Ascending aorta (tissue), 2 donors: ENCODE measurements around the gene TAF1. TPM values are rescaled to one million over a fixed set of nuclear protein-coding genes. Genes with fewer than 3 reads are reported as not detected.
"Not testable (repeated sequence)": the region's sequence is repeated elsewhere in the genome, so short reads cannot be mapped to it uniquely, and the experiment has no call there.

Source experiments
- DNase-seq, 2 donors: peaks; one replicate each; pipeline ENCODE4 v3.0.0-alpha.2; 2019; ENCODE audit warnings: low spot score in 2 of 2
- H3K27ac ChIP-seq, 2 donors: fragments of 200-600 bp; sonication (generic); one replicate each; pipeline ENCODE4 v1.5.1; 2016 to 2017; ENCODE audit warnings: mild to moderate bottlenecking in 1 of 2
- H3K27me3 ChIP-seq: fragments of 200-600 bp; sonication (generic); one replicate; pipeline ENCODE4 v1.5.1; 2017
- H3K36me3 ChIP-seq, 2 donors: fragments of 200-600 bp; sonication (generic); one replicate each; pipeline ENCODE4 v1.5.1; 2016
- H3K4me1 ChIP-seq, 2 donors: fragments of 200-600 bp; sonication (generic); one replicate each; pipeline ENCODE4 v1.5.1; 2016 to 2017; ENCODE audit warnings: mild to moderate bottlenecking in 1 of 2
- H3K4me3 ChIP-seq, 2 donors: fragments of 200-600 bp; sonication (generic); one replicate each; pipeline ENCODE4 v1.5.1; 2016 to 2017; ENCODE audit warnings: mild to moderate bottlenecking in 1 of 2
- H3K9me3 ChIP-seq, 2 donors: fragments of 200-600 bp; sonication (generic); one replicate each; pipeline ENCODE4 v1.5.1; 2016
- CTCF ChIP-seq, 3 experiments: fragments of 200-600 bp in 2 of 3; fragments of 450-650 bp in 1 of 3; sonication (generic) in 2 of 3; IDR thresholded peaks; one replicate each; pipeline ENCODE4 v1.5.1; 2016 to 2019; ENCODE audit warnings: antibody characterized with exemption in 3 of 3, mild to moderate bottlenecking in 1 of 3, moderate library complexity in 1 of 3
- intact Hi-C: fragments of 100-400 bp; cut with DNase I; formaldehyde crosslinking; loops from one replicate; pipeline ENCODE4 v1.15.1; 2023
- total RNA-seq: library from RNA; depleted of rRNA; stranded (reverse); fragments of >200 nt; gene quantifications from one replicate; pipeline ENCODE4 v1.1.0, GENCODE V29; 2016

Gene TAF1
- total RNA-seq, 1 donor from 2014 or later: 63.2 TPM

GRCh38 chrX:71400710-71401109, 34.6 kb downstream of the TAF1 start:
- Histone ChIP-seq H3K27ac (no peak overlapping the region), H3K36me3 (peaks cover 25 to 50% of the 10 kb centered on the region in 2 donors), H3K27me3 (no peaks in the 10 kb centered on the region), H3K4me1 (no peaks in the 10 kb centered on the region), H3K4me3 (no peak overlapping the region), H3K9me3 (no peaks in the 10 kb centered on the region)
- intact Hi-C loops: no loop called here
- DNase-seq: no peak
- TF ChIP-seq CTCF (IDR thresholded peaks at IDR 0.05): no peak

GRCh38 chrX:71416260-71416659, 50.1 kb downstream of the TAF1 start:
- H3K36me3 ChIP-seq: peaks cover 18 to 20% of the 10 kb centered on the region in 2 donors
- H3K4me1 ChIP-seq, H3K9me3 ChIP-seq, DNase-seq, H3K4me3 ChIP-seq, H3K27me3 ChIP-seq, intact Hi-C loops, H3K27ac ChIP-seq: not testable (repeated sequence)

GRCh38 chrX:71420686-71421085, 54.5 kb downstream of the TAF1 start:
- H3K4me1 ChIP-seq: no peaks in the 10 kb centered on the region
- DNase-seq: no peak
- H3K27ac ChIP-seq: no peak overlapping the region
- intact Hi-C loops: no loop called here
- no peaks in the 10 kb centered on the region for H3K9me3 ChIP-seq
- no peaks in the 10 kb centered on the region for H3K27me3 ChIP-seq
- peaks cover 24 to 31% of the 10 kb centered on the region in 2 donors for H3K36me3 ChIP-seq
- H3K4me3 ChIP-seq: no peak overlapping the region
- TF ChIP-seq CTCF (IDR thresholded peaks at IDR 0.05): no peak

- intact Hi-C loops: no loop called here
- no peak for DNase-seq
- no peak for TF ChIP-seq CTCF (IDR thresholded peaks at IDR 0.05)
These were observed 66.6 kb downstream of the TAF1 start for GRCh38 chrX:71432733-71433132.

GRCh38 chrX:71438750-71439149, 72.6 kb downstream of the TAF1 start:
- DNase-seq: no peak
- H3K36me3 ChIP-seq: peaks cover 0 to 2% of the 10 kb centered on the region in 2 donors
- TF ChIP-seq CTCF (IDR thresholded peaks at IDR 0.05): no peak

More at GRCh38 chrX:71432733-71433132, 66.6 kb downstream of the TAF1 start:
- Histone ChIP-seq H3K9me3 (no peaks in the 10 kb centered on the region), H3K4me3 (no peak overlapping the region), H3K27ac (no peak overlapping the region), H3K4me1 (no peaks in the 10 kb centered on the region), H3K36me3 (peaks cover 0 to 4% of the 10 kb centered on the region in 2 donors), H3K27me3 (no peaks in the 10 kb centered on the region)

GRCh38 chrX:71439420-71439819, 73.3 kb downstream of the TAF1 start:
- Histone ChIP-seq H3K36me3 (peaks cover 0 to 5% of the 10 kb centered on the region in 2 donors), H3K27me3 (no peaks in the 10 kb centered on the region), H3K27ac (no peak overlapping the region), H3K4me1 (no peaks in the 10 kb centered on the region), H3K4me3 (no peak overlapping the region), H3K9me3 (no peaks in the 10 kb centered on the region)
- DNase-seq: no peak
- intact Hi-C loops: no loop called here
- no peak for TF ChIP-seq CTCF (IDR thresholded peaks at IDR 0.05)

More at GRCh38 chrX:71438750-71439149, 72.6 kb downstream of the TAF1 start:
- H3K4me3 ChIP-seq: no peak overlapping the region
- no peaks in the 10 kb centered on the region for H3K9me3 ChIP-seq
- H3K4me1 ChIP-seq: no peaks in the 10 kb centered on the region
- H3K27me3 ChIP-seq: no peaks in the 10 kb centered on the region
- no peak overlapping the region for H3K27ac ChIP-seq
- intact Hi-C loops: no loop called here
